SK-MEL-5 (cell line): ENCODE measurements around the gene GPX3. TPM values are rescaled to one million over a fixed set of nuclear protein-coding genes. Genes with fewer than 3 reads are reported as not detected.

Source experiments
- total RNA-seq: library from RNA; depleted of rRNA; stranded (reverse); fragments of >200 nt; shearing (Covaris generic); gene quantifications from 2 replicates; pipeline ENCODE4 v1.2.3, GENCODE V29; 2014; rRNA removed

GPX3 gene
- total RNA-seq, 1 experiment from 2014 or later = 1.2 TPM

Other genes with a start within 250 kb of the GPX3 start
- 6.9 and 9.5 TPM in 2 replicates for gene SMIM3, start 241.8 kb upstream of the GPX3 start, total RNA-seq
- gene IRGM, start 174.1 kb upstream of the GPX3 start, total RNA-seq = not detected in 2 replicates
- 4.4 and 5.1 TPM in 2 replicates for gene ZNF300, start 115.6 kb upstream of the GPX3 start, total RNA-seq
- 40.4 and 43.9 TPM in 2 replicates for gene TNIP1, start 60.4 kb downstream of the GPX3 start, total RNA-seq
- gene ANXA6, start 137.2 kb downstream of the GPX3 start, total RNA-seq = 79.9 and 88.4 TPM in 2 replicates
- gene CCDC69, start 203.5 kb downstream of the GPX3 start, total RNA-seq = 1.1 TPM in 2 replicates
- 93.4 and 96.2 TPM in 2 replicates for gene GM2A, start 232.6 kb downstream of the GPX3 start, total RNA-seq